CD4-positive, alpha-beta T cell treated with Interleukin-6 for 4 hours (primary cell): ENCODE measurements around the gene CD93.

Source experiments
- DNase-seq: peaks from one replicate; pipeline ENCODE4 v3.0.0-alpha.2; 2020; ENCODE audit warnings: mixed read lengths

The CD93 gene

DNA sequence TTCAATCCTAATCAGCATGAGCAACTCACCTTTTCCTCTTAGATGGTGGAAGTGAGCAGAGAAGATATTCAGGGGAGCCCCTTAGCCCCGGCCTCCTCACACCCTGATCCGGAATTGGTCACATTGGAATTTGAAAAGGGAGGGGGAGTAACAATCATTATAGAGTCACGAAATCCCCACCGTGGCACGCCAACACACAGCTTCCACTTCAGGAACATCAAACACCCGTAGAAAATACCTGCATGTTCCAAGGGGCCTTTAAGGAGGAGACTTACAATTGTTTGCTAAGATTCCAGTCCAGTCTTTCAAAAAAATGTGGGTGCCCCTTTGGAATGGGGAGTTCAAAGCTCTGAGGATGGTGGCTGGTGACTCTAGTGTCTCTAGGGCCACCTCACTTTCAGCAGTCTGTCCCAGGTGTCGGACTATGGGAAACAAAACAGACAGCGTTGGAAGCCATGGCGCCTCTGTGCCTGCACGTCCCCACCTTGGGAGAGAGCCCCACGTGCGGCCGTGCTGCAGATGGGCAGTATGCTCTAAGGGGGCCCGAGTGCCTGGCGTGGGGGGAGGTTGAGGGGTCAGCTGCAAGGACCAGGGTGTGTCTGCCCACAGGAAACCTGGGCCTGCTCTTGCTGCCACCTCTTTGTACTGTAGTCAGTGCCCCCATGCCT is 2.4 kb downstream of the CD93 start:
- DNase-seq, result no peak

DNA sequence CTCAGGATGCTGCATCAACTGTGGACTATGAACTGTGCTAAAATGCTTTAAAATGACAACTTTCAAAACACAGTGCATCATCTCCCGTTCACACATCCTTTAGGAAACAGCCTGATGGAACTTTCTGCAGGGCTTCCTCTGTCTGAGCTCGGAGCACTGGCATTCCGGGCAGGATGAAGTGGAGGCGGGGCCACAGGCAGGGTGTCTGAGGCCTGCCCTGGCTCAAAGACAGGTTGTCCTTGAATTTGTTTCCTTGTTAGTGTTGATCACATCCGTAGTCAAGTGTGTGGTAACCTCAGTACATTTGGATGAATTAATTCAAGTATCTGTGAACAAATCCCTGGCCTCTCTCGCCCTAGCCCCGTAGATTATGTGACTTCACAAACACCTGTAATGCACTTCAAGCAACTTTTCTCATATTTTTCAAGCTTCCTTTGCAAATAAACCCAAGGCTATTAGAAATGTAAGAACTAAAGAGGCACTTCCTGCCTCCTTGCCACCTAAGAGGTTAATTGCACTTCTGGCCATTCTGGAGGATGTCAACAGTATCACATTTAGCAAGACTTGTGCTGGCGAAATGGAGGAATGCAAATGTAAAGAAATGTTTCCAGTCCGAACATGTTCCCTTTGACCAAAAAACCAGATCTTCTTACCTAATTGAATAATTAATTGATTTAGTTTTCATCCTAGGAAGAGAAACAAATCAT is 3.1 kb downstream of the CD93 start:
- no peak for DNase-seq

DNA sequence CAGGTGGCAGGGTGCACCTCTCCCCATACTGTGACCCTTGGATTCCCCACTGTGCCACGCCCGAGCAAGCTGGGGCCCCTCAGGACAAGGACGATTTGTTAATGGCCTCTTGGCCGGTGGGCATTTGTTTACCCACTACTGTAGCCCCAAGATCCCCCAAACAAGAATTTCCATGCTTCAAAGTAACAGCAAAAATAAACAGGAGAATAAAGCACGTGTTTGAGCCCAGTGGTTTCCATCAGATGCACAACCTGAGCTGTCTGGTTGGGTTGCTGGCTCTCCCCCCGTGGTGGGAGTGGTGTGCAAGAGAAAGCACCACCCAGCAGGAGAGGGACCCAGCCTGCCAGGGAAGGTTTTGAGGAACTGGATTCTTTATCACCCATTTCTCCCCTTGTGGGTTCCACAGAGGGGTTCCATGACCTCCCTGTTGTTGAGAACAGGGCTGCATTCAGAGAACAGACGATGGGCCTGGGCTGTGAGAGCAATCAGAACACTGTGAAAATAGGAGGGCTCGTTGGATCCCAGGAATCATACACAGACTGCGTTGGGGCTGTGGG is 4.8 kb downstream of the CD93 start:
- DNase-seq, result no peak

DNA sequence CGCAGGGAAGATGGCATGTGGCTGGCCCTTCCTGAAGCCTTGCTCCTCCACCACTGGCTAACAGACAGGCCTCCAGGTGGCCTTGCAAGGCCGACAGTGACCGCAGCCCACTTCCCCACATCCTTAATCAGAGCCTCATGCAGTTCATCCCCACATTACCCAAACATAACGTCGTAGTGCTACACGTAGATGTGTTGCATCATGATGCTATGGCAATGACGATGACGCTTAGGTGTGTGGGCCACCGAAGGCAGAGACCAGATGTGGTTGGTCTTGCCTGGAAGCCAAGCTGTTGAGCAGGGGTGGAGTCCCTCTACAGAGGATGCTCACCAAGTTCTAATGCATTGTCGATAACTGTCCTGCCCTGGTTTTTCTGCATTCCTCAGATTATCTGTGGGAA is 5.6 kb downstream of the CD93 start:
- DNase-seq, result no peak

DNA sequence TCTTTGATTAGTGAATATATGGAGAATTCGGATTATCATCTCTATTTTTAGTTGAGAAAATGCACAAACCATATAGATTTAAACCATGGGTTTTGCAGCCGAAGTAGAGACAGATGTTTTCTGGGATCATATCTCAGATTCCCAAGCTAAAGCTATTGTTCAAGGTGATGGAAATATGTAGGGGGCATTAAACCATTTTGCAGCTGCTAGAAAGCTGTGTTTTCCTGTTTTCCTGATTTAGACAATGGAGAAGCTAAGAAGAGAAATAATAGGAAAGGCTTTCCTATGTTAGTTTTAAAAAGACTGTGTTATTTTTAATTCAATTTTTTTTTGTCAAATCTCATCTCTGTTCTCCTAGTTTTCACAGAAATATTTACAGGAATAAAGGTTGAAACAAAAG is 6.2 kb downstream of the CD93 start:
- DNase-seq, result no peak

DNA sequence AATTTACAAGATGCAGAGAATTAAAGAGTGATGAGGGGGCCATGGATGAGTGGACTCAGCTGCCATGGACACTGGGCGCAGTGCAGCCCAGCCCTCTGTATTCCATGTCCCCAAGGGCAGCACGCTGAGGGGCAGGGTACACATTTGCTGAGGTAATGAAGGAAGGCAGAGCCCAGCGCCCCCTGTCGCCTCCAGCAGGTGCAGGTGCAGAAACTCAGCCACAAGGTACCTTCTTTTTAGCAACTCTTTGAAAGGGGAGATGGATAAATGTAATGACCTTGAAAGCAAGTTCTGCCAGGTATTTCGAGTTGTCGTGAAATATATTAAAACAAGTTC is 7.1 kb downstream of the CD93 start:
- DNase-seq, result no peak

DNA sequence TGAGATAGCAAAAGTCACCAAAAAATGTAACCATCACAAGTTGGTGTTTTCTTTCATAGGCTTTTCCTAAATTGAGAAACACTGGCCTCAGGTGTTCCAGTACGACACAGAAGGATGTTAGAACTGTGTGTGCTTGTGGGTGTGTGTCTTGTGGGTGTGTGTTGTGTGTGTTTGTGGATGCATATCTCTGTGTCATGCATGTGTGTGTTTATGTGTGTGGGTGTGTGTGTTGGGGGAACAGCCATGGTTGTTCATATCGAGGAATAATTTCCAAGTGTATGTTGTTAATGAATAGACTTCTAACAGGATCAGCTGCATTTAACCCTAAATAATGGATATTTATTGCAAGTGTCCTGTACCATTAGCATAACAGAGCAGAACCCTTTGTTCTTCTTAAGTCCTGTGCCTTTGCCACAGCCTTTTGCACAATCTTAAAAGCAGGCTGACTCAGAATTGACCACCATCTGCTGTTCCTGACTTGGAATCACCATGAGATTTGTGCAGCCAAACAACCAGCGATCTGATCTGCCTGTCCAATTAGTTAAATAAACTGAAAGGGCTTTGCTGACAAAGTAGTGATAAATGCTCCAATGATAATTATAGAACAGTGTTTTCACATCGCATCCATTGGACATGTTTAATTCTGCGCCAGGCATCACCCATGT is 7.6 kb downstream of the CD93 start:
- DNase-seq, result no peak

DNA sequence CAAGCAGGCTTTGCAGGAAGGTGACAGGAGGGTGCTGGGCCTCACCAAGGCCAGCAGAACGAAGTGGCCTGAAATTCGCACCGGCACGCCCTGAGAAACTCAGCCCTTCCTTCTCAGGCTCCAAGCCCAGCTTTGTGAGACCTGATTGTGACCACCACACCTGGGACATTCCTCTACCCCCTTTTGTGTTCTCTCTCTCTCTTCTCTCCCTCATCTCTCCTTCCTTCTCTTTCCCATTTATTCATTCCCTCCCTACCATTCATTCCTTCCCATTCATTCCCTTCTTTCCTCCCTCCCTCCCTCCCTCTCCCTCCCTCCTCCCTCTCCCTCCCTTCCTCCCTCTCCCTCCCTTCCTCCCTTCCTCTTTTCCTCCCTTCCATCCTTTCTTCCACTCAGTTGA is 8.8 kb downstream of the CD93 start:
- DNase-seq, result no peak

DNA sequence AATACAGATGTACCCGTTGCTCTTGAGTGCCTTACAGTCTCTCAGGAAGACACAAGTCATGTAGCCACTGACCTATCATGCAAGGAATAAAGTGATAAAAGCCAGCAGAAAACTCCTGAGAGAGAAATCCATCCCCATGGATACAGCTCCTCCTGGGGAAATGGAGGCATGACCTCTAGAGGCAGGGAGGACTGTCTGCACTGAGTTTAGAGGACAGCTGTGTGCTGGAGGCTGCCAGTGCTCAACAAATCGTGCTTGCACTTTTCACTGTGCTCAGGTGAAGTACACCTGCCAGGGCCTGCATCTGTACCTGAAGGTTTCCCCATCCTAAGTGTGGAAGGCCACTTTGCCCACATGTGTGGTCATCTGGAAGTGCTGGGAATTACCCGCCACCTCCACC is 12.1 kb downstream of the CD93 start:
- DNase-seq, result no peak

DNA sequence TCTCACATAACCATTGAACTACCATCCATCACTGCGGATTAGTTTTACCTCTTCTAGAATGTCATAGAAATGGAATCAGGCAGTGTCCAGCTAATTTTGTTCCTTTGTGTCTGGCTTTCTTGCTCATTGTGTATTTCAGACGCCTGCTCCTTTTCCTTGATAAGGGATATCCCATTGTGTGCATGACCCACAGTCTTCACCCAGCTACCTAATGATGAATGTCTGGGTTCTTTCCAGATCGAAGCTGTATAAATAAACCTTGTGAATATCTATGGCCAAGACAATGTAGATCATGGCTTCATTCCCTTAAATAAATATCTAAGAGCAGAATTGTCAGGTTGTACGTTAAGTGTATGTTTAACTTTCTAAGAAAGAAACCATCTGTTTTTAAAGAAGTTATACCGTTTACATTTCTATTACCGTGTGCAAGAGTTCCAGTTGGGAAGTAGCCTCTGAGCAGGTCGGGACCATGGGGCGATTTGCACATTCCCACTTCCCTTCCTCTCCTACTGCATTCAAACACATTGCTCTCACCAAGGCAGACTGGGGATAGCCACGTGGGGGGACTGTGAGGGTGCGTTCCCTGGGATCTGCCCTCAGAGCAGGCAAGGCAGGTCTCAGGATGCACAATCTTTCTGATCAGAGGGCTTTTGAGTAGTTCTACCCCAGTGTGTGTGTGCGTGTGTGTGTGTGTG is 13.1 kb downstream of the CD93 start:
- no peak for DNase-seq

DNA sequence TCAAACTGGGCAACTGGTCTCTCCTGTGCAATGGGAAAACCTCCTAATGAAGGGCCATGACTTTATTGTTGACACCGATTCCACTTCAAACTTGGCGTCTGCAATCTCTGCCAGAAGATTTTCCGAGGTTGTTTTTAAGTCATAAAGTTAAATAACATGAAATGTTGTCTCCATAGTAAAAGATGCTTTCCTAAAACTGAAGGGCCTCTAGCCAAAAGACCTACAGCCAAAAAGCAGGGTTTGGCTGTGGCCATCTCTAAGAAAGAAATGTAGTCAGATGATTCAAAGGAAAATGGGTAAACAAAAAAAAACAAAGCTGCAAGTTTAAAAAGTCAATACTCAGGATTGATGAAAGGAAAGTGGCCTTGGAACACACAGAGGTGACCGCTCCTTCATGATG is 14.1 kb downstream of the CD93 start:
- DNase-seq, result no peak

DNA sequence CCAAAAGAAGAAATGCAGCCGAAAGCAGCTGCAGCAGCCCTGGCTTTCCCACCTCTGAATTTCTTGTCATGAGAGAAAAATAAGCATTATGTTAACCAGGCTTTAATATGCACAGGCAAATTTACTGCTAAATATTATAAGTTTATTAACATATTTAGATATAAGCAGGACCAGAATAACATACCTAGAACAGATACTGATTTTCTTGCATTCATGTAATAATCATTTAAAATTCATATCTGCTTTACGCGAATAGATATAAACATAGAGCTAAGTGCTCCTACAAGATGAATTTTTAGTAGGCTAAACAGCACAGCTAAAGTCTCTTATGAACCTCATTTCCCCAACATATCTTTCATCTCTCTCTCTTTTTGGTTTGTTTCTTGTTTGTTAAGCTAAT is 14.7 kb downstream of the CD93 start:
- DNase-seq, result no peak

DNA sequence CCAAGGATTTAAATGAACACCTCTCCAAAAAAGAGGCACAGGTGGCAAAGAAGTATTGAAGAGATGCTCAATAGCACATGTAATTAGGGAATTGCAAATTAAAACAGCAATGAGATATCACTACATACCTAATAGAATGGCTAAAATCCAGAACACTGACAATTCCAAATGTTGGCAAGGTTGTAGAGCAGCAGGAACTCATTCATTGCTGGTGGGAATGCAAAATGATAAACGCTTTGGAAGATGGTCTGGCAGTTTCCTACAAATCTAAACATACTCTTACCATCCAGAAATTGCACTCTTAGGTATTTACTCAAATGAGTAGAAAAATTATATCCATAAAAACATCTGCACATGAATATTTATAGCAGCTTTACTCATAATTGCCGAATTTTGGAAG is 17.0 kb downstream of the CD93 start:
- no peak for DNase-seq

DNA sequence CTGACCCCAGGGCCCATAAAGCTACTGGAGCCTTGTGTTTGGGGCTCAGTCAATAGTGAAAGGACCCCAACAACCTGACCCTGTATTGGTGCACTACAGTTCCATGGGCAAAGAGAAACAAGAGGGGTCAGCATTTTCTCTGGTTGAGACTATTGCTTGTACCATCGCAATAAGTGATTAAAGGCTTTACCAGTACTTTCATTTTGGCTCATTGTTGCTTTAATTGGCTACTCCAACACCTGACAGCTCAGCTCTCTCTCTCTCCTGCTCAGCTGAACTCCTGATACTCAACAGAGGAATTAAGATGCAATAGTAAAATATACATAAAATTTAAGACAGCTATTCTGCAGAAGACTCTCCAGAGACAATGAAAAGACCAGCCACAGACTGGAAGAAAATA is 17.8 kb downstream of the CD93 start:
- DNase-seq, result no peak

DNA sequence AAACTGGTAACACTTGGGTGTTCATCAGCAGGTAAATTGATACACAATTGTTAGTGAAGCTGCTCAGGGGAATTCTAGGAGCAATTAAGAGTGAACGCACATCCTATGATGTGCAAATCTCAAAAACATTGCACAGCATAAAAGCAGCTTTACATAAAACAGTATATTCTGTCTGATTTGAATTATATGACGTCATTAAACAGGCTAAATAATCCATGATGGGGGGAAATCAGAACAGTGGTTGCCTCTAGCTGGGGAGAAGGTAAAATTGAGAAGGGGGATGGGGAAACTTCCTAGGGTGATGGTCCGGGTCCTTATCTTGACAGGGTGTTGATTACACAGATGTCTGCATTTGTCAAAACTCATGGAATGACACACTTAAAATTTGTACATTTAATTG is 19.4 kb downstream of the CD93 start:
- DNase-seq, result no peak

DNA sequence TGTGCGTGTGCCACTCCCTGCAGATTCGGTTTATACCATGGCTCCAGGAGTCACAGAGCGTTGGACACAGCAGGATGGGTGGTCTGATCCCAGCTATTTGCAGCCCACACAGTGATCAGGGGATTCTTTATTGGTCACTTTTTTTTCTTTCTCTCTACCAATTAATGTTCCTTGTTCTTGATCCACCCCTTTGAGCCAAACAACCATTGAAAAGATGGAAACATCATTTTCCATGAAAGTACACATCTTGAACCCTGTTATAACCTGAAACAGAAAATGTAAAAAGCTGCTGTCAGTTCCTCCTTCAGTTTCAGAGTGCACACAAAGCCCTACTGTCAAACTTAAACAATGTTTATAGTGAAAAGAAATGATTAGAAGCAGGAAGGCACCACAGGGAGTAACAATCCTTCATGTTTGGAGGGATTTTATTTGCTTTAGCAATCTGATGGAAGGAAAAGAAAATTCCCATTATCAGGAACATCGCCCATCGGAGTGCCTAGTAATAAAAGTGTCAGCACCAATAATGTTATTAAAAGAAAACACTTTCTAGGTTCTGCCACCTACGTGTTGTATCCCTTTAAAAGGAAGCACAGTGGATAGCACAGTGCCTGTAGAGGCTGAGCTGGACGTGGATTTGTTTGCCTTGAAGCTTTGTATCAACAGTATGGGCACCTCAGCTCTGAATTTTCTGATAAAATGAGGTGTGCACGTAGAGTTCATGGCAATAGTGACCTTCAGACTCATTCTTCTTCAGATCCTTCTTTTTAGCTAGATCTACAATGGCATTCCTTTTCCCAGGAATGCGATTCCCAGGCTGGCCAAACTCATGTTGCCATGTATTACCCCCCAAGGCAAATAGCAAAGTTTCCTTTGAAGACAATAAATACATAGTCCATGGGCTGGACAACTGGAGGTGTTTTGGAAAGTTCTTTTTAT is 20.6 kb downstream of the CD93 start:
- DNase-seq, result no peak

DNA sequence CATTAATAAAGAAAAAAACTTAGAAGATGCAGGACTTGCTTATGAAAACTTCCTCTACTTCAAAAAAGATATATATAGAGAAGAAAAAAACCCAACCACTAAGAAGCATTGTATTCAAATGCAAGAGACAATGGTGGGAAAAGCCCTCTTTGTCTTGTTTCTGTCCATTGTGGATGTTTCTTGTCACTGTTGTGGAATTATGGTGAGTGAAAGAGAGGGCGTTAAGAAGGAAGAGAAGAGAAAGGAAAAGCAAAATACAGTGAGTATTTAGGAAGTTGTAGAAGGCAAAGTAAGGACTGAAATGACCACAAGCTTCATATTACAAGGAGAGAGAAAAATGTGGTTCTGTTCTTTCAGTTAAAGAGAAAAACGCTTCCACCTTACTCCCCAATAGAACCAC is 22.5 kb downstream of the CD93 start:
- DNase-seq, result no peak

DNA sequence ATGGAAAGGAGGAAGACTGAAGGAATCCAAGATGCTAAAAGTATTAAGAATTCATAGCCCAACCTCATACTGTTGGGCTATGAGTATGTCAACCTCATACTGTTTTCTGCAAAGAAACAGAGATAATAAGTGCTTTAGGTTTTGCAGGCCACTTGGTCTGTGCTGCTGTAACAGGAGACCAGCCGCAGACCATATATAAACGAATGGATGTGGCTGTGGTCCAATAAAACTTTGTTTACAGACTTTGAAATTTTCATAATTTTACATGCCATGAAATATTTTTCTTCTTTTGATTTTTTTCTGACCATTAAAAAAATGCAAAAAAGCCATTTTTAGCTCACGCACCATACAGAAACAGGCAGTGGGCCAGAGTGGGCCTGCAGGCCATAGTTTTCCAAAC is 23.0 kb downstream of the CD93 start:
- DNase-seq, result no peak

DNA sequence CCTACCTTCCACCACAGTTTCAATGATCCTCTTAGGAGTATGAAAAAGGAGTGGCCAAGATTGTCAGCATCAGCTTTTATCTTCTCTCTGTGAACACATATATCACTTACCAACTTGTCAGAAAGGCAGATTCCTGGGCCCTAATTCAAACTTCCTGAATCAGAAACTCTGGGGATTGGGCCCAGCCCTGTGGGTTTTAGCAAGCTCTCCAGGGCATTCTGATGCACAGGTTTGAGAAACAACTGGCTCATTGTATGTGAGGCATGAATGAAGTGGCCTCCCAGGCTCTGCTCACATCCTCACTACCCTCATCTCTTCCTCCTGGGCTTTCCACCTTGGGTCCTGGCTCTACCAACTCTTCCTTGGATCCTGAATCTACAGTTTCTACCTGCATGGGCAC is 23.5 kb downstream of the CD93 start:
- DNase-seq, result no peak

DNA sequence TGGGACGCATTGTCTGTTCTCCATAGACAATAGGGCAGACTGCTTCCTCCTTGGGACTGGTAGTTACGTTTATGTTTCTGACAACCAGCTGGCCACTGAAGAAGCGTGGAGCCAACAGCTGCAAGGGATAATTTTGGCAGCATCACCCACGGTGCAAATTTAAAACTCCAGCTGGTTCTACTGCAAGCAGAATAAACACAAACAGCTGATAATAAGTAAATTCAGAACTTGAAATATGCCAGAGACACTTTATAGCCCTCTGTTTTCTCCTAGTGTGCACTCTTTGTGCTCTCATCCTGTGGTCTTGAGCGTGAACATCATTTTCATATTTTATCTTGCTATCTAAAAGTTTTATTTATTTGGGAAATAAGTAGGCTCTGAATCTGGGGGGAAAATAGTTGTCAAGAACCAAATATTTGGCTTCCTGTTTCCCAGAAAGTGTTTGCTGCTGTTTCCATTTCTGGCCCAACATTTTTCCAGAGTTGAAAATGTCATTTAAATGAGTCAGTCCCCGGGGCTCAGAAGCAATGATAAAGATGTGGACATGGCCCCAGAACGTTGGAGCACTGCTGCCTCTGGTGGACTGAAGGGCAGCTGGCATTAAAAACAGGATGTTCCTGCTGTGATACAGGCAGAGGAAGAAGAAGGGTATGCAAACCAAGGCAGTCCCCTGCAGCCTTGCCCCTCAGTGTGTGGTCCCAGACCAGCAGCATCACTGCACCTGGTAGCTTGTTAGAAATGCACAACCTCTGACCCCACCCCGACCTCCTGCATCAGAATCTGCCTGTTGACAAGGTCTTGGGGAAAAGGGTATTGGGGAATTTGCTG is 24.2 kb downstream of the CD93 start:
- DNase-seq, result no peak

DNA sequence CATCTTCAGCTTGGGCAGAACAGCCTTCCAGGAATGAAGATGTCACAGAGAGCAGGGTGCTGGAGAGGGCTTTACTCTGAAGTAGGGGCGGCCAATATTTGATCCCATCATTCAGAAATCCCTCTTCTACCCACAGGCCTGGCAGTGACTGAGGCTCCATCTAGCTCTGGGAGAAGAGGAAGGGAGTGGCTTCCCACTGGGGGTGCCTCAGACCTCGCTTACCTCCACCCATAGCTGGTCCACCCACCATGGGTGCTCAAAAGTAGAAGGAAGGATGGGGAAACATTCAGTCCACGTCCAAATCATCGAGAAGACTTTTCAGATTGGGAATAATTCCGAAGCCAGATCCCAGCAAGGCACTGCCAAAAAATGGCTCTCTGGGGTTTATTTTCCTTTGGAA is 24.9 kb downstream of the CD93 start:
- DNase-seq, result no peak

DNA sequence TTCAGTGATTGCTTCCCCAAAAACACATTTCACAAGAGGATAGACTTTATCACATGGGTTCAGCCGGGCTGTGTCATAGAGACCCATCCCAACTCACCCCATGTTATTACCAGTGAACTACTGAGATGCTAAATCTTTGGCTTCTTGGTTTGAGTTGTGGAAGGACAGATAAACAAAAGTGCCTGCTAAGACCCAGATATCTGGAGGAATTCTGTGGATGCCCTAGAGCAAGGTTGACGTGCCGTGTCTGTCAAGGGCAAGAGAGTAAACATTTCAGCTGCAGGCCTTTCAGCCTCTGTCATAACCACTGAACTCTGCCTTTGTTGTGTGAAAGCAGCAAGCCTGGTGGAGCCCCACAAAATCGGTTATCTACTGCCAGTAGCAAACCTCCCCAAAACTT is 25.5 kb downstream of the CD93 start:
- DNase-seq, result no peak
